ENCODE measurements around the gene SLC12A2.
A peak's percentile ranks its signal among the peaks of the same experiment; 100 is the strongest.

SLC12A2 gene

GRCh38 chr5:128225245-128226030 lies 141.9 kb downstream of the SLC12A2 start:
- DNase-seq (ENCODE audit: low read depth in 2 of 2): no peak

DNA sequence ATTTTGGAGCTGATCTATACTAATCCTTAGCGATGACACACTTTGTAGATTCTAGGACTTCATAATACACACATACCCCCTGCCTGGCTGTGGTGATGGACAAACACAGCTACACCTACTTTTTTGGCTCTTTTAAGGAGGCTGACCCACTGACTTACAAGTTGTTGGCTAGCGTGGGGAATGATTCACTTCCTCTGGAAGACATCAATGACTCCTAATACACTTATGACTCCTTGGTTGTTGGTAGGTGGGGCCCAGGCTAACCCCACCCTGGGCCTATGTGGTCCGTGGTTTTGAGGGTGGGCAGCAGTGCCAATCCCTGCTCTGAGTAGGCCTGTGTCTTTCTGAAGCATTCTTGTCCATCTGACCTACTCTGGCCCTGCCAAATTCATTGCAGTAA lies 144.4 kb downstream of the SLC12A2 start:
- peak; percentile 44 to 47 for DNase-seq (ENCODE audit: low read depth in 2 of 2)

- DNase-seq (ENCODE audit: low read depth in 2 of 2): peak; percentile 34 to 42
Observed at GRCh38 chr5:128228521-128228920, 145.0 kb downstream of the SLC12A2 start.

GRCh38 chr5:128234928-128235641 lies 151.5 kb downstream of the SLC12A2 start:
- DNase-seq (ENCODE audit: low read depth in 2 of 2): no peak

GRCh38 chr5:128236334-128236733 lies 152.8 kb downstream of the SLC12A2 start:
- DNase-seq (ENCODE audit: low read depth in 2 of 2): no peak

GRCh38 chr5:128237000-128237399 lies 153.4 kb downstream of the SLC12A2 start:
- no peak for DNase-seq (ENCODE audit: low read depth in 2 of 2)

- DNase-seq (ENCODE audit: low read depth in 2 of 2): peak in 1 of 2 experiments; percentile 40
Observed at GRCh38 chr5:128237546-128237945, 154.0 kb downstream of the SLC12A2 start.
